SU-DHL-6 (cell line): Measurements from ENCODE around the gene ZNF669.

Experiments used
- CTCF ChIP-seq: fragments of 200-600 bp; sonication (generic); IDR thresholded peaks from one replicate; pipeline ENCODE4 v1.5.1; 2017; ENCODE audit warnings: antibody characterized with exemption, mild to moderate bottlenecking, low read length, moderate library complexity; ENCODE audit not compliant: insufficient read depth, poor library complexity, severe bottlenecking
- EZH2phosphoT487 ChIP-seq: fragments of 200-600 bp; sonication (generic), shearing (Covaris generic); conservative IDR thresholded peaks from 2 replicates; pipeline ENCODE4 v1.6.1; 2018; ENCODE audit warnings: mild to moderate bottlenecking, antibody characterized with exemption, low read length, moderate library complexity, mixed read lengths

- TF ChIP-seq CTCF = no peak
- TF ChIP-seq EZH2phosphoT487 = no peak
These were observed 41.1 kb upstream of the ZNF669 start for GRCh38 chr1:247145279-247145678.
